Astrocyte (in vitro differentiated cells and primary cell): Measurements from ENCODE around the gene TTC36. TPM values are rescaled to one million over a fixed set of nuclear protein-coding genes. Genes with fewer than 3 reads are reported as not detected.

ENCODE experiments used
- DNase-seq: peaks from one replicate; pipeline ENCODE4 v3.0.0-alpha.2; 2010; ENCODE audit warnings: low read depth
- FAIRE-seq: peaks from 2 replicates; lab custom pipeline; 2011; peaks lifted over from hg19 to GRCh38; lab: Jason Lieb, UNC
- H2AFZ ChIP-seq: 2 replicates; pipeline ENCODE4 v1.6.0; 2012; ENCODE audit warnings: low read depth, low read length, inconsistent platforms
- H3K27ac ChIP-seq: 2 replicates; pipeline ENCODE4 v1.5.1; 2011; ENCODE audit warnings: low read depth, low read length, inconsistent platforms
- H3K27me3 ChIP-seq: 2 replicates; pipeline ENCODE4 v1.6.0; 2011; ENCODE audit warnings: low read length, inconsistent platforms; ENCODE audit not compliant: insufficient read depth
- H3K36me3 ChIP-seq: 2 replicates; pipeline ENCODE4 v1.5.1; 2011; ENCODE audit warnings: low read length, inconsistent platforms; ENCODE audit not compliant: insufficient read depth
- H3K4me1 ChIP-seq: 2 replicates; pipeline ENCODE4 v1.5.1; 2011; ENCODE audit warnings: low read length, inconsistent platforms; ENCODE audit not compliant: insufficient read depth
- H3K4me2 ChIP-seq: 2 replicates; pipeline ENCODE4 v1.6.0; 2012; ENCODE audit warnings: low read length, inconsistent platforms
- H3K4me3 ChIP-seq: 2 replicates; pipeline ENCODE4 v1.5.1; 2011; ENCODE audit warnings: low read depth, mild to moderate bottlenecking, low read length, inconsistent platforms; ENCODE audit not compliant: insufficient read depth
- H3K79me2 ChIP-seq: 2 replicates; pipeline ENCODE4 v1.6.0; 2012; ENCODE audit warnings: mild to moderate bottlenecking, low read length, inconsistent platforms; ENCODE audit not compliant: insufficient read depth
- H3K9ac ChIP-seq: 2 replicates; pipeline ENCODE4 v1.6.0; 2012; ENCODE audit warnings: mild to moderate bottlenecking, low read length, inconsistent platforms
- H3K9me3 ChIP-seq: 2 replicates; pipeline ENCODE4 v1.5.1; 2012; ENCODE audit warnings: low read depth, mild to moderate bottlenecking, low read length, inconsistent platforms; ENCODE audit not compliant: insufficient read depth
- H4K20me1 ChIP-seq: 2 replicates; pipeline ENCODE4 v1.6.0; 2012; ENCODE audit warnings: low read length, inconsistent platforms; ENCODE audit not compliant: insufficient read depth
- H3K27ac Mint-ChIP-seq: one replicate; pipeline ENCODE4 v1.8.0; 2021; ENCODE audit warnings: mild to moderate bottlenecking, mixed read lengths; ENCODE audit not compliant: unreplicated experiment
- H3K27me3 Mint-ChIP-seq: one replicate; pipeline ENCODE4 v1.8.0; 2021; ENCODE audit warnings: low read depth, mixed read lengths; ENCODE audit not compliant: unreplicated experiment
- H3K36me3 Mint-ChIP-seq: one replicate; pipeline ENCODE4 v1.8.0; 2021; ENCODE audit warnings: low read depth, mixed read lengths; ENCODE audit not compliant: unreplicated experiment
- H3K4me1 Mint-ChIP-seq: one replicate; pipeline ENCODE4 v1.8.0; 2021; ENCODE audit warnings: low read depth, mixed read lengths; ENCODE audit not compliant: unreplicated experiment
- H3K4me3 Mint-ChIP-seq: one replicate; pipeline ENCODE4 v1.8.0; 2021; ENCODE audit warnings: mild to moderate bottlenecking, moderate library complexity, mixed read lengths; ENCODE audit not compliant: unreplicated experiment
- H3K9me3 Mint-ChIP-seq: one replicate; pipeline ENCODE4 v1.8.0; 2021; ENCODE audit warnings: mild to moderate bottlenecking, mixed read lengths; ENCODE audit not compliant: unreplicated experiment
- CTCF ChIP-seq: IDR thresholded peaks from 2 replicates; pipeline ENCODE4 v1.5.1; 2011; ENCODE audit warnings: low read depth, mild to moderate bottlenecking, inconsistent platforms, low read length, moderate library complexity; ENCODE audit not compliant: insufficient read depth
- EZH2 ChIP-seq: IDR thresholded peaks from 2 replicates; pipeline ENCODE4 v1.6.1; 2012; ENCODE audit warnings: mild to moderate bottlenecking, low read length, inconsistent platforms; ENCODE audit not compliant: insufficient read depth
- total RNA-seq: library from RNA; stranded (reverse); gene quantifications from 2 replicates; pipeline ENCODE4 v1.2.1, GENCODE V29; 2021

Gene TTC36
- total RNA-seq, 1 donor from 2014 or later: 0.43 TPM

GRCh38 chr11:118530180-118530682, 3.0 kb downstream of the TTC36 start:
- no peaks in the 10 kb centered on the region for H3K27me3 Mint-ChIP-seq

GRCh38 chr11:118530683-118531596, 3.7 kb downstream of the TTC36 start, which contains the start of gene TMEM25:
TMEM25 (plus strand) TSS chr11:118531192; CDS start chr11:118531802, 610 bp downstream.
- H3K36me3 ChIP-seq: no peaks in the 10 kb centered on the region
- peak within 1 kb of the TSS; percentile 86 for H2AFZ ChIP-seq
- no peak within 1 kb of the TSS for H3K27ac ChIP-seq
- H3K4me3 ChIP-seq: peak within 1 kb of the TSS; percentile 82
- H4K20me1 ChIP-seq: no peaks in the 10 kb centered on the region
- no peaks in the 10 kb centered on the region for H3K9me3 ChIP-seq
- Mint-ChIP-seq H3K27ac (peak within 1 kb of the TSS; percentile 90), H3K4me1 (peaks cover 6% of the 10 kb centered on the region), H3K36me3 (peaks cover 19% of the 10 kb centered on the region), H3K27me3 (no peaks in the 10 kb centered on the region), H3K4me3 (peak within 1 kb of the TSS; percentile 96), H3K9me3 (no peaks in the 10 kb centered on the region)
- DNase-seq (peak; percentile 38), FAIRE-seq (no peak)
- peak within 1 kb of the TSS; percentile 76 for H3K9ac ChIP-seq
- peaks cover 14% of the 10 kb centered on the region for H3K4me1 ChIP-seq
- TF ChIP-seq CTCF: no peak
- TF ChIP-seq EZH2: no peak
- H3K27me3 ChIP-seq: no peaks in the 10 kb centered on the region
- peak within 1 kb of the TSS; percentile 98 for H3K4me2 ChIP-seq
- H3K79me2 ChIP-seq: no peaks in the 10 kb centered on the region

More at GRCh38 chr11:118530180-118530682, 3.0 kb downstream of the TTC36 start:
- peaks cover 14% of the 10 kb centered on the region for H3K4me1 ChIP-seq
- H3K4me2 ChIP-seq: peak overlapping the region; percentile 98
- H2AFZ ChIP-seq: peak overlapping the region; percentile 86
- peak overlapping the region; percentile 76 for H3K9ac ChIP-seq
- Mint-ChIP-seq H3K36me3 (peaks cover 17% of the 10 kb centered on the region), H3K4me3 (peak overlapping the region; percentile 88), H3K27ac (peak overlapping the region; percentile 85), H3K4me1 (peaks cover 6% of the 10 kb centered on the region), H3K9me3 (no peaks in the 10 kb centered on the region)
- peak overlapping the region; percentile 82 for H3K4me3 ChIP-seq
- H3K36me3 ChIP-seq: no peaks in the 10 kb centered on the region
- H3K79me2 ChIP-seq: no peaks in the 10 kb centered on the region
- DNase-seq: no peak
- H3K9me3 ChIP-seq: no peaks in the 10 kb centered on the region
- no peak for FAIRE-seq
- no peaks in the 10 kb centered on the region for H4K20me1 ChIP-seq
- H3K27me3 ChIP-seq: no peaks in the 10 kb centered on the region
- H3K27ac ChIP-seq: no peak overlapping the region
- TF ChIP-seq CTCF (no peak), EZH2 (no peak)
